Measurements from ENCODE around the gene CLTA.
"Not testable (repeated sequence)": the region's sequence is repeated elsewhere in the genome, so short reads cannot be mapped to it uniquely, and the experiment has no call there.

Gene CLTA

GRCh38 chr9:36158122-36158521 lies 32.6 kb upstream of the CLTA start:
- no peak for DNase-seq (ENCODE audit: low read depth, low spot score)

GRCh38 chr9:36158917-36159316 lies 31.8 kb upstream of the CLTA start:
- no peak for DNase-seq (ENCODE audit: low read depth, low spot score)

DNA sequence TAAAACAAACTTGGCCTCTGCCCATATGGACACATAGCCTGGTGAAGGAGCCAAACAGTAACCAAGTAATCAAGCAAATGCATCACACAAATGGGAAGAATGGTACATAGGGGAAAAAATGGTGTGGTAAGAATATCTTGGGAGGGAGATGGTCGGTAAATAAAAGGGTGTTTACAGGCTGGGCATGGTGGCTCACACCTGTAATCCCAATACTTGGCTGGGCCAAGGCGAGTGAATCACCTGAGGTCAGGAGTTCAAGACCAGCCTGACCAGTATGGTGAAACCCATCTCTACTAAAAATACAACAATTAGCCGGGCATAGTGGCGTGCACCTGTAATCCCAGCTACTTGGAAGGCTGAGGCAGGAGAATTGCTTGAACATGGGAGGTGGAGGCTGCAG lies 31.2 kb upstream of the CLTA start:
- not testable (repeated sequence) for DNase-seq (ENCODE audit: low read depth, low spot score)

DNA sequence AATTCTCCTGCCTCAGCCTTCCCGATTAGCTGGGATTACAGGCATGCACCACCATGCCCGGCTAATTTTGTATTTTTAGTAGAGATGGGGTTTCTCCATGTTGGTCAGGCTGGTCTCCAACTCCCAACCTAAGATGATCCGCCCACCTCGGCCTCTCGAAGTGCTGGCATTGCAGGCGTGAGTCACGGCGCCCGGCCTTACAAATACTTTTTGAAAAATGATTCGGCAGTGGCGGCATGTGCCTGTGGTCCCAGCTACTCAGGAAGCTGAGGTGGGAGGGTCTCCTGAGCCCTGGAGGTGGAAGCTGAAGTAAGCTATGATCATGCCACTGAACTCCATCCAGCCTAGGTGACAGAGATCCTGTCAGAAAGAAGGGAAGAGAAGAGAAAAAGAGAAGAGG lies 30.6 kb upstream of the CLTA start:
- not testable (repeated sequence) for DNase-seq (ENCODE audit: low read depth, low spot score)

DNA sequence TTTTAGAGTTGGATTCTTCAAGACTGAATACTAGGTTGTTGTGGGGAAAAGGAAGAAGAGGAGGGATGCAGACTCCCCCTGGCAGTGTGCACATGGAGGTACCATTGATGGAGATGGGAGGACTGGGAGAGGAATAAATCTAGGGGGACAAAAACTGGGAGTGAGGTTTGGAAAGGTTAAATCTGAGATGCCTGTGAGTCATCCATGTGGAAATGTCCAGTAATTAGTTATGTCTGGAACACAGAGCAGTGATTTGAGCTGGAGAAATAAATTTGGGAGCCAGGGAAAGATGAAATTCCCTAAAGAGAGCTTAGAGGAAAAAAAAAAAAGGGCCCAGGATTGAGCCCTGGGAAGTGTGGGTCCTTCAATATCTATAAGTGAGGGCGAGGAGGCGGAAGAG lies 29.5 kb upstream of the CLTA start:
- no peak for DNase-seq (ENCODE audit: low read depth, low spot score)

GRCh38 chr9:36162211-36162738 lies 28.4 kb upstream of the CLTA start:
- DNase-seq (ENCODE audit: low read depth, low spot score): no peak

DNA sequence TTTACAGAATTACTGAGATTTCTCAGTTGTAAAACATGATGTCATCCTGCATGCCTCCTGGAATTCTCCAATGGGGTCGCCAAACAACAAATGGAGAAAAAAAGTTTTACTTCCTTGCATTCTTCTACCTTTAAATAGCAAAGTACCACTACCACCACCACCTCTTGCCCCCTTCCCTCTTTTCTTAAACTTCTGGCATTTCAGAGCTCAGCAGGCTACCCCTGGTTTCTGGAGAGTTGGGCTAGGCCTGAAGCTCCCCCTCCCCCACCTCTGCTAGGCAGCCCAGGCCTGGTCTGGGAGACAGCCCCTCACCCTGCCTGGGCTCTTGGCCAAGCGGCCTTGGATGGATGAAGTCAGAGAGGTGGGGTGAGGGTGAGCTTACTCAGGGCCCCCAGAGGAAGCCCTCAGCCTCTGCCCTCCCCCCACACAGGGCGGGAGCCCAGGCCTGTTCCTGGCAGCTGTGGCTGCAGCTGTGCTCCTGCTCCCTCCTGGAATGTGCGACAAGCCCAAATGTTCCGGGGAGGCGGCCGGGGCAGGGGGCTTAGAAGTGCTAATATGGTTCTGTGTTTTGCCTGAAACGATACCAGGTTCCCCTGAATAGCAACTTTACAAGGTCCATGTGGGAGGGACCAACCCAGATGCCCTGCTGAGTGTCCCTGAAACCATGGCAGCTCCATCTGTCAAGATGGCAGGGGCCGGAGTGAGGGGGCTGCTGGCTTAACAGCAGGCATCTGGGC lies 27.5 kb upstream of the CLTA start:
- DNase-seq (ENCODE audit: low read depth, low spot score): peak; percentile 92

- no peak for DNase-seq (ENCODE audit: low read depth, low spot score)
These were observed 26.9 kb upstream of the CLTA start for GRCh38 chr9:36163786-36164170.

DNA sequence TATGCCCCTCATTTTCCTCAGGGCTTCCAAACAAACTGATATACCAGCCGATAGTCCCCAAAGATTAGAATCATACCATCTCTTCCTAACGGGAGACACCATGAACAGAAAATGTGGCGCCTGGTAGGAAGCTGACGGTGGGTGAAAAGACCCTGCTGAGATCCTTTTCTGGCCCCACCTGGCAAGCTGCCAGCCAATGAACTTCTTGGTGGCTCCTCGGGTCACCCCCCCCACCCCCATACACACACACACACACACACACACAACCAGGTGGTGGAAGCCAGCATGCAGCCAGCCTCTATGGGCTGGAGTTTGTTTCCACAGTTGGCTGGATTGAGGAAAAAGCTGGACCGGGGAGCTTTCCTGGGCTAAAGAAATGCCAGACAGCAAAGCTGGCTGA lies 26.3 kb upstream of the CLTA start:
- DNase-seq (ENCODE audit: low read depth, low spot score): no peak

GRCh38 chr9:36164989-36165388 lies 25.7 kb upstream of the CLTA start:
- no peak for DNase-seq (ENCODE audit: low read depth, low spot score)

GRCh38 chr9:36165826-36166167 lies 24.9 kb upstream of the CLTA start:
- DNase-seq (ENCODE audit: low read depth, low spot score): no peak

DNA sequence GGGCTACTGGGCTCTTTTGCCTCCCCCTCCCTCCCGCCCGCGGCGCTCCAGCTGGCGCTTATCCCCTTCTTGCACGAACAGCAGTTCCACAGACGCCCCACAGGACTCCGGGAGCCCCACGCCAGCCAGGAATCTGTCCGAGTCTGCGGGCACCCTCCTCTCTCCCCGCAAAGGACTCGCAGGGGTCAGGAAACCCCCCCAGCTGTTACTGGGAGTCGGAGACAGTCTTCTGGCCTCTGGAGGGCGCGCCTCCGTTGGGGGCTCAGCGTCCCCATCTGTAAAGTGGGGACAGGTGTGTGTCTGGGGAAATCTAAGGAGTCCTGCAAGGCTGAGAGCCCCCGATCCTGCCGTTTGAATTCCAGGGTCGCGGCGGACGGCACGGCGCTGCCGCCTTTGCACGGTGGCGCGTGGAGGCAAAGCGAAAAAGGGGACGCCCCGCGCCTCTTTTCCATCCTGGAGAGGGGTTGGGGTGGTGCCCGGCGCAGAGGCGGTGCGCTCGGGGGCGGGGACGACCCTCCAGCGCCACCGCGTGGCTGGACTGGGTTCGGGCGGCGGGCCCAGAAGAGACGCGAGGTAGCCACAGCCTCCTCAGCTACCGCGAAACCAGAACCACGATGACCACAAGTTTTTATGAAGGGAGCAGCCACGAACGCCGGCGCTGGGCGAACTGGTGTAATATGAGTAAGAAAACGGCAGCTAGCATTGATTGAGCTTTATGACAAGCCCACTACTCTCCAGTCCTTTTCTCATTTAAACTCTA lies 24.4 kb upstream of the CLTA start:
- no peak for DNase-seq (ENCODE audit: low read depth, low spot score)

DNA sequence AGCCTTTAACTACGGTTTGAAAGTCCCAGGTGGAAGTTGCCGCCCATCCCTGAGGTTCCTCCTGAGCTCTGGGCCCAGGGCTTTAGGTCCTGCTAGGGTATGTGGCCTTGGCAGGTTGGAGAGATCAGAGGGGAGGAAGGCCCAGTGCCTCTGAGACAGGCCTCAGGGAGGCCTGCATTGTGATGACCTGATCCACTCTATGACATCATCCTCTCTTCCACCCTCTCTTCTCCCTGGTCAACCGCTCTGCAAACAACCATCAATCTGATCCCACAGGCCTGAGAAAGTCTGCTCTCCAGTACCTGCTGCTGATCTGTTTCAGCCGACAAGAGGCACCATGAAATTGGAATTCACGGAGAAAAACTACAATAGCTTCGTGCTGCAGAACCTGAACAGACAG lies 21.6 kb upstream of the CLTA start, which contains the start of gene CCIN:
Gene CCIN (plus strand): TSS at position 223 of the 400 bp plus-strand sequence. CDS start 115 bp downstream, at position 338.
- no peak for DNase-seq (ENCODE audit: low read depth, low spot score)

DNA sequence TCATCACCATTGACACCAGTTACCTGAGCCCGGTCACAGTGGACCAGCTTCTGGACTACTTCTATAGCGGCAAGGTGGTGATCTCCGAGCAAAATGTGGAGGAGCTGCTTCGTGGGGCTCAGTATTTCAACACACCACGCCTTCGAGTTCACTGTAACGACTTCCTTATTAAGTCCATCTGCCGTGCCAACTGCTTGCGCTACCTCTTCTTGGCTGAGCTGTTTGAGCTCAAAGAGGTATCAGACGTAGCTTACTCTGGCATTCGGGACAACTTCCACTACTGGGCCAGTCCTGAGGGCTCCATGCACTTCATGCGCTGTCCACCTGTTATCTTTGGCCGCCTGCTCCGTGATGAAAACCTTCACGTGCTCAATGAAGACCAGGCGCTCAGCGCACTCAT lies 21.0 kb upstream of the CLTA start:
- no peak for DNase-seq (ENCODE audit: low read depth, low spot score)

DNA sequence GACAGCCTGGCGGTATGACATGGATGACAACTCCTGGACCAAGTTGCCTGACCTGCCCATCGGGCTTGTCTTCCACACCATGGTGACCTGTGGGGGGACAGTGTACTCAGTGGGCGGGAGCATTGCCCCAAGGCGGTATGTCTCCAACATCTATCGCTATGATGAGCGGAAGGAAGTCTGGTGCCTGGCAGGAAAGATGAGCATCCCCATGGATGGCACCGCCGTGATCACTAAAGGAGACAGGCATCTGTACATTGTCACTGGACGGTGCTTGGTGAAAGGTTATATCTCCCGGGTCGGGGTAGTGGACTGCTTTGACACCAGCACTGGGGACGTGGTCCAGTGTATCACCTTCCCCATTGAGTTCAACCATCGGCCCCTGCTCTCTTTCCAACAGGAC lies 20.2 kb upstream of the CLTA start:
- DNase-seq (ENCODE audit: low read depth, low spot score): no peak

- no peak for DNase-seq (ENCODE audit: low read depth, low spot score)
These were observed 16.9 kb upstream of the CLTA start for GRCh38 chr9:36173861-36174260.

DNA sequence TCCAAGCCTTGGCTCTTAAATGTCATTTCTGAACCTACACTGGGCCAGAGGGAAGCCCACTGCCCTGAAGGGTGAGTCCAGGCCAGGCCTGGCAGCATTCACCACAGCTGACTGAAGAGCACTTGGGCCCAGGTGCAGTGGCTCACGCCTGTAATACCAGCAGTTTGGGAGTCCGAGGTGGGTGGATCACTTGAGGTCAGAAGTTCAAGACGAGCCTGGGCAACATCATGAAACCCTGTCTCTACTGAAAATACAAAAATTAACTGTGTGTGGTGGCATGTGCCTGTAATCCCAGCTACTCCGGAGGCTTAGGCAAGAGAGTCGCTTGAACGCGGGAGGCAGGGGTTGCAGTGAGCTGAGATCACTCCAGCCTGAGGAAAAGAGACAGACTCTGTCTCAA lies 16.4 kb upstream of the CLTA start:
- DNase-seq (ENCODE audit: low read depth, low spot score): no peak

GRCh38 chr9:36174731-36175130 lies 16.0 kb upstream of the CLTA start:
- no peak for DNase-seq (ENCODE audit: low read depth, low spot score)

- not testable (repeated sequence) for DNase-seq (ENCODE audit: low read depth, low spot score)
These were observed 15.5 kb upstream of the CLTA start for GRCh38 chr9:36175209-36175608.

GRCh38 chr9:36176496-36176895 lies 14.2 kb upstream of the CLTA start:
- not testable (repeated sequence) for DNase-seq (ENCODE audit: low read depth, low spot score)

DNA sequence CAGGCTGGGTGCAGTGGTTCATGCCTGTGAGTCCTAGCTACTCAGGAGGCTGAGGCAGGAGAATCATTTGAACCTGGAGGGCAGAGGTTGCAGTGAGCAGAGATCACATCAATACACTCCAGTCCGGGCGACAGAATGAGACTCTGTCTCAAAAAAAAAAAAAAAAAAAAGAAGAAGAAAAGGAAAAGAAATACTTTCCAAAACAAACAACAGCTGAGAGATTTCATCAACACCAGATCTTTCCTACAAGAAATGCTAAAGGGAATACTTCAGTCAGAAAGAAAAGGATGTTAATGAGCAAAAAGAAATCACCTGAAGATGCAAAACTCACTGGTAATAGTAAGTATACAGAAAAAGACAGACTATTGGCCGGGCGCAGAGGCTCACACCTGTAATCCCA lies 13.2 kb upstream of the CLTA start:
- no peak for DNase-seq (ENCODE audit: low read depth, low spot score)

GRCh38 chr9:36180243-36180642 lies 10.5 kb upstream of the CLTA start:
- not testable (repeated sequence) for DNase-seq (ENCODE audit: low read depth, low spot score)

DNA sequence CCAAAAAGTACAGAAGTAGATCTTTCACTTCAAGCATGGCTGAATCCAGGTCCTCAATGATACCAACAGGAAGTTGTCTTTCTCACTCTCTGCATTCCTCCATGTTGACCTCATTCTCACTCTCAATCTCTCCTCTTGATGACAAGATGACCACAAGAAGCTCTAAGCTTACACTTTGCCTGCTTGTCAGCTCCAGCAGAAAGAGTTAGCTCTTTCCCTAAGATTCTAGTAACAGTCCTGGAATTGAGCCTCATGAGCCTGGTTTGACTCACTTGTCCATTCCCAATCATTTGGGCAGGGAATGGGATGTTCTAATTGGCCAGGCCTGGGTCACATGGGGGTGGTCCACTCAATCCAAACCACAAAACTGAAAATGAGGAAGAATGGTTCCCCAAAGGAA lies 3.3 kb upstream of the CLTA start:
- DNase-seq (ENCODE audit: low read depth, low spot score): no peak

Data from iPS DF 19.7 (cell line).